GM12864 (cell line): Measurements from ENCODE around the gene STK39.
"Not testable (repeated sequence)": the region's sequence is repeated elsewhere in the genome, so short reads cannot be mapped to it uniquely, and the experiment has no call there.

ENCODE experiments used
- DNase-seq: peaks from one replicate; pipeline ENCODE4 v3.0.0-alpha.2; 2011; ENCODE audit warnings: low read depth
- H3K4me3 ChIP-seq: 2 replicates; pipeline ENCODE4 v1.5.1; 2011; ENCODE audit warnings: mild to moderate bottlenecking, low read depth, low read length, control low read depth
- CTCF ChIP-seq: IDR thresholded peaks from 2 replicates; pipeline ENCODE4 v1.5.1; 2011; ENCODE audit warnings: low read depth, mild to moderate bottlenecking, moderate library complexity, low read length, control low read depth, inconsistent platforms; ENCODE audit errors: missing control alignments

The STK39 gene

GRCh38 chr2:168127371-168127770, 120.0 kb downstream of the STK39 start:
- H3K4me3 ChIP-seq, result no peak overlapping the region
- DNase-seq, result no peak
- TF ChIP-seq CTCF, result no peak

- DNase-seq, H3K4me3 ChIP-seq: not testable (repeated sequence)
These were observed 125.2 kb downstream of the STK39 start for GRCh38 chr2:168122210-168122609.

DNA sequence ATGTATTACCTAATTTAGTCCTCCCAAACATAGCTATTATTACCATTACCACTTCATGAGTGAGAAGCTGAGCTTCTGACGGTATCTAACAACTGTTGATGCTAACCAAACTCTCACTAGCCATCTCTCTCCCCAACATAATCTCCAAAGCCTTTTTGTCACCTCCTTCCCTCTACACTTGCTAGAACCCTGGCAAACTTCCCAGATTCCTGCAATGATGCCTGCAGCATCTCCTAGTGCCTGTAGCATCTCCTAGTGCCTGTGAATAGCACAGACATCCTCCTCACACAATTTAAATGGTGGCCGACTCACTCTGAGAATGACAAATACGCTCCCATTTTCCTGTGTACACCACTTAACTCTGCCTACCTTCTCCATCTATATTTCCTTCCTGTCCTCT, 126.7 kb downstream of the STK39 start:
- DNase-seq, result no peak
- no peak for TF ChIP-seq CTCF
- no peak overlapping the region for H3K4me3 ChIP-seq

DNA sequence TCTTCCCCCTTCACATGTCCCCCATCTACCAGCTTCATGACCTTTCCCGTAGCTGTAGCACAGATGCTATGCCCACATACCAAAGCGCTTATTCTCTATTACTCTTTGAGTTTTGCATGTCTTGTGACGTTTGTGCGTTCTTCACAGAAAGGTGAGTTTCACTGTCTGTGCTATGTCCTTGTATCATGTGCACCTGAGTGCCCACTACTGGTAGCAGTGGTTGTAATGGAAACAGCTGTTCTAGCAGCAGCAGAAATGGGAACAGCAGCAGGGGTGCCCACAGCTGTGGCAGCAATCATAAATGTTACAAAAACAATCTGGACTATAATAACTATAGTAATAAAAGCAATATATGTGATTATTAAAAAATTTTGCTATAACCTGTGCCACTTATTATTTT, 127.1 kb downstream of the STK39 start:
- no peak for DNase-seq
- TF ChIP-seq CTCF, result no peak
- H3K4me3 ChIP-seq, result no peak overlapping the region

DNA sequence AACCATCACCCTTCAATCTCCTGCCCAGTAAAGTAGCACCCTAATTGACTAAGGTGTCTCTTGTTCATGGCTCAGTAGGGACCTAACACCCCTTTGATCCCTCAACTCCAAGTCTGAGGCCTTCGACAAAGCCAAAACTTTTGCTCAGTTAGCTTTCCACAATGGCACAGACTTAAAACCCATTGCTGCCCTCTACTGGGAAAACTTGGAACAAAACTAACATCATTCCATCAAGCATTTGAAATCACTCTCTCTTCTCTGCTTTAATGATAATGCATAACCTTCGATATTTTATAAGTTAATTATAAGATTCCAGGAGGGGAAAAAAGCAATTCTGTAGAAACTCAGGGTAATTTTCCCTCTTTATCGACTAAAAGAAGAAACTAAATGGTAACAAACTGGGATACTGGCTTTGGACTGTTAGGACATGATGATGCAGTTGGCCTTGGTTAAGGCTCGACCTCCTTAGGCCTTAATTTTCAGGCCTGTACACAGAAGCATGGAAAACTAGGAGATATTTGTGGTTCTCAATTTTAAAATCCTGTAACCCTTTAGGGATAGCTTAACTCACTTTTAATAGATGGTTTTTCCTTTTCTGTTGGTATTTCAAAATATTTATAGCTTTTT, 127.8 kb downstream of the STK39 start:
- H3K4me3 ChIP-seq, result no peak overlapping the region
- no peak for DNase-seq
- peak; percentile 57 for TF ChIP-seq CTCF

DNA sequence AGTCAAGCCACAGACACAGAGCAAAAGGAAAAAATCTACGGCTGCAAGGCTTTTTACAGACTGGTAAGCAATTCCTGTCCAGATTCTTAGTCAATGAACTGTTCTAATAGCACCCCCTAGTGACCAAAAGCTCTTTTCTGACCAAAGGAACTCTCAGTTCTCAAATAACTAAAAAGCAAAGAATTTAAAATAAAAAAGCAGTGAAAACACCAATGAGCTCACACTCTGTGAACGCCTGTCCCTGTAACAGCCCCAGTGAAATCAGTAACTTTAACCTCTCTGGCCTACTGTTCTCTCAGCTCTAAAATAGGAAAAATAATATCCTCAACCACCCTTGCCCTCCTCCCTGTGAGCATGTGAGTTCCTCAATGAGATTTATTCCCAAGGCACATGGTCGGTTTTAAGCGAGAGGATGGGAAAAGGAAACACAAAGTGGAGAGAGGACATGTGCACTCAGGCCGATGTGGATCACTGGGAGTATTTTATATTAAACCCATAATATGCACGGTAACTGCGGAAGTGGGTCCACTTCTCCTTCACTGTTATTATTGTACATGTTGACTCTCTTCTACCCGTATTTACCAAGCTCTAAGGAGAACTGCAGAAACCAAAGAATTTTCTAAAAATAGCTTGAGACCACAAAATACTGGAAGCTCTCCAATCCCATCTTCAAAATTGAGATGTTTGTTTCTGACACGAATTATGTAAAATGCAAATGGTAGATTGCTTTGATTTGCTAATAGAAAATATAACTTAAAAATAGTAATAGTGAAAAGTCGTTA, 128.5 kb downstream of the STK39 start:
- DNase-seq, result peak; percentile 29
- no peak overlapping the region for H3K4me3 ChIP-seq

DNA sequence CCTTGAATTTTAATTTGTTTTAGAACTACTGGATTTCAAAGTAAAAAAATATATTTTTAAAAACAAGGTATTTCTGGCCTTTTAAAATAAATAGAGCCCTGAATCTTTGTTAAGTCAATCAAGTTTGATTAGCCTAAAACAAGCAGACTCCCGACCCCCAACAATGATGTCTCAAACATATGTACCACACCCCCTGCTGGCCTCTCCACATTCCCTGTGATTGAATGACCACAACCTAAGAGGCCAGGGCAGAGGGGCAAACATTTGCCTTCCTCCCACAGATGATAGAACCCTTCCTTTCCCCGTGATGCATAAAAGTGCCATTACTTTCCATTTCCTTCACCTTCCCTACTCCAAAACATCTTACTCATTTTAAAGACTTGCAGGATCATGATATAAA, 130.9 kb downstream of the STK39 start:
- DNase-seq, result no peak
- H3K4me3 ChIP-seq, result no peak overlapping the region
- TF ChIP-seq CTCF, result no peak

More for the DNA sequence above, 128.5 kb downstream of the STK39 start:
- peak; percentile 62 for TF ChIP-seq CTCF
